Measurements from ENCODE around the gene CALM1.

GRCh38 chr14:90368946-90369721 is 27.7 kb upstream of the CALM1 start:
- TF ChIP-seq CTCF (IDR thresholded peaks at IDR 0.05) (peak in 2 of 7 experiments; percentile 18 to 31), POLR2A (IDR thresholded peaks at IDR 0.05) (no peak), POLR2AphosphoS5 (IDR thresholded peaks at IDR 0.05) (no peak), EP300 (IDR thresholded peaks at IDR 0.05) (no peak)
